ENCODE measurements around the gene ETV5.

DNA sequence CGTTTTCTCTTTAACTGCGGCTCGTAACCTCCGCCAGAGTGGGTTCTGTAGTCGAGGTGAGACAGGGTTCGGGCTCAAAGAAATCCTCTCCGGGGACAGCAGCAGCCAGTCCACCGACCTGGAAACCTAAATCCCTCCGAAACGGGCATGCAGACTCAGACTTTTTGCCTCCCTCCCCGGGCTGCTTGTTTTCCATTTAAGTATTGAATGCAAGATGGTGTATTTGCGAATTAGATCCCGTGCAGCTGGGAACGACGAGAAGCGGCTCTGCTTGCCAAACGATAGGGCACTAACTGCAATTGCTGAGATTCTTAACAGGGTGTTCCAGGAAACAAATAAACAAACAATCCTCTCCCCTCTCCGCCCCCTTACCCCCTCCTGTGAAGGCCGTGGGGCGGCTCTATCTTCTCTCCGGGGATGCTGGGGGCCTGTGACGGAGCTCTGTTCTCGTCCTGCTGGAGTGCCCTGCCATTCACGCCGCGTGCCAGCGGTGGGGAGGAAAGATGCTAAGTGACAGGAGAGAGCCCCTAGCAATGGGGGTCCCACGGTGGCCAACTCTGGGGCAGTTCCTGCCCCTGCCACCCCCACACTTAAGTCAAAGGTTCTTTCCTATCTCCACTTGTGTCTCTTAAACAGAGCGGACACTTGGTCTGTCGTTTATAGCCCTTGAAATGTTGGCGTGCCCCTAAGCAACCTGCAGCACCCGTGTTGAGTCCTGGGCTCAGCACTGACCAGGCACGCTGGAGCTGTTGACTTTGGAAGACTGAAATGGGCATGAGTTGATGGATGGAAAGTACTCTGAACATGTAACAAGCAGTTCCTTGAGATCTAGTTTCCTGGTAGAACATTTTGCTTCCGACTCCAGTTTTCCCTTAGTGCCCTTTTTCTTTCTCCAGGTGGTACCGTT is 1.3 kb upstream of the ETV5 start:
- TF ChIP-seq, protein P1, sequence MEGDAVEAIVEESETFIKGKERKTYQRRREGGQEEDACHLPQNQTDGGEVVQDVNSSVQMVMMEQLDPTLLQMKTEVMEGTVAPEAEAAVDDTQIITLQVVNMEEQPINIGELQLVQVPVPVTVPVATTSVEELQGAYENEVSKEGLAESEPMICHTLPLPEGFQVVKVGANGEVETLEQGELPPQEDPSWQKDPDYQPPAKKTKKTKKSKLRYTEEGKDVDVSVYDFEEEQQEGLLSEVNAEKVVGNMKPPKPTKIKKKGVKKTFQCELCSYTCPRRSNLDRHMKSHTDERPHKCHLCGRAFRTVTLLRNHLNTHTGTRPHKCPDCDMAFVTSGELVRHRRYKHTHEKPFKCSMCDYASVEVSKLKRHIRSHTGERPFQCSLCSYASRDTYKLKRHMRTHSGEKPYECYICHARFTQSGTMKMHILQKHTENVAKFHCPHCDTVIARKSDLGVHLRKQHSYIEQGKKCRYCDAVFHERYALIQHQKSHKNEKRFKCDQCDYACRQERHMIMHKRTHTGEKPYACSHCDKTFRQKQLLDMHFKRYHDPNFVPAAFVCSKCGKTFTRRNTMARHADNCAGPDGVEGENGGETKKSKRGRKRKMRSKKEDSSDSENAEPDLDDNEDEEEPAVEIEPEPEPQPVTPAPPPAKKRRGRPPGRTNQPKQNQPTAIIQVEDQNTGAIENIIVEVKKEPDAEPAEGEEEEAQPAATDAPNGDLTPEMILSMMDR (IDR thresholded peaks at IDR 0.05), result no peak
- TF ChIP-seq POLR2A (IDR thresholded peaks at IDR 0.05) (no peak), EP300 (IDR thresholded peaks at IDR 0.05; ENCODE audit: low read depth) (no peak)

Data from transverse colon (tissue), 3 donors.